ENCODE data around the gene AMDHD2.

AMDHD2 gene

DNA sequence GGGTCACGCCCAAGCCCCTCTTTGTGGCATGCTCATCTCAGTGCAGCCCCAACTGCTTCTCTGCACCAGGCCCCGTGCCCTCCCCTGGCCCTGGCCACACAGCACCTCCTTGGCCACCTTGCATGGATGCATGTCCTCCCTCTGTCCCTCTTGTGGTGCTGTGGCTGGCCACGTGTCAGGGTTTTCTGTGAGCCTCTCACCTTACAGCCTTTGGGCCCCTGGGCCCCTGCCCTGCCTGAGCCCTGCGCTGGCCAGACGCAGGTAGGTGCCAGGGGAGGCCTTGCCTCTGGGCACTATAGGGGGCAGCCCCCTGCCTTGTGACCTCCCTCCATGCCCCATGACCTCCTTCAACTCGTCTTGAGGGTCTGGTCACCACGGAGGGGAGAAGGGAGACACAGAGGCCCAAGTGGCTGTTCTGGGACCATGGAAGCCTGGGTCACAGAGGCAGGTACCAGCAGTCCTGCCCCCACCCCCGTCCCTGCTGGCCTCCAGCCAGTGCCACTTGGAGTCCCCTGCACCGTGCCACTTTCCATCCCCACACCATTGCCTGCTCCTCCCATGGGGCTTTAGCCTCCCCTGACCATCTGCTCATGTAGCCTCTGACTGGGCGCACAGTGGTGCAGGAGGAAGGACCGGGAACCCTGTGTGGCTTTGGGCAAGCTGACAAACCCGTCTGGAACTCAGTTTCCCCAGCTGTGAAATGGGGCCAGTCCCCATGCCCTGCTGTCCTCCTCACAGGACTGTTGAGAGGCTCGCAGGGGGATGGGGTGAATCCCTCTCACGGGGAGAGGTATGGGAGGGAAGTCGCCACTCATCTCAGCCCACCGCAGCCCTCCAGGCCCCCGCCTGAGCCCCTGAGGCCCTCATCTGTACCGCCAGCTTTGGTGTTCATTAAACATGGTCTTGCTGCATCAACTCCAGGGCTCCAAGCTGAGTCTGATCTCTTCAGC lies 17.9 kb upstream of the AMDHD2 start:
- POLR2A ChIA-PET, result interaction anchor here (0.6 to 1.4 kb wide), 3 partner anchors 13 to 347 kb away, joined by 3 to 4 read pairs (median 3); partner anchors contain the start of gene TRAF7
- Histone ChIP-seq H3K27me3 (replicated peaks in 2 of 5; ENCODE audit: control insufficient read depth in 4 of 5, insufficient read depth in 5 of 5, low read length in 4 of 5) (no peaks in the 10 kb centered on the region), H3K9me3 (ENCODE audit: control extremely low read depth in 1 of 5, control insufficient read depth in 4 of 5, insufficient read depth in 2 of 5, low read depth in 1 of 5, low read length in 4 of 5) (no peaks in the 10 kb centered on the region), H3K4me3 (ENCODE audit: control insufficient read depth in 1 of 7, extremely low read depth in 1 of 7, insufficient read depth in 4 of 7, low read depth in 2 of 7, low read length in 6 of 7) (no peak overlapping the region), H3K27ac (ENCODE audit: insufficient read depth in 1 of 2, low read depth in 1 of 2, low read length in 2 of 2, poor library complexity in 1 of 2, severe bottlenecking in 2 of 2) (no peak overlapping the region), H3K36me3 (ENCODE audit: control insufficient read depth in 4 of 4, insufficient read depth in 4 of 4, low read length in 3 of 4) (peaks cover 0 to 42% (median 20%) of the 10 kb centered on the region in 4 experiments), H3K4me1 (ENCODE audit: control extremely low read depth in 1 of 4, control insufficient read depth in 4 of 4, insufficient read depth in 4 of 4, low read length in 3 of 4) (peaks cover 3 to 35% (median 25%) of the 10 kb centered on the region in 4 experiments)
- DNase-seq, result peak in 1 of 3 donors; percentile 22
- CTCF ChIA-PET, result interaction anchor here (0.6 to 4.2 kb wide), 23 partner anchors 10 to 308 kb away, joined by 3 to 42 read pairs (median 5); partner anchors contain the start of genes ABCA3, AMDHD2, ATP6V0C and CCNF
- WGBS (ENCODE audit: insufficient coverage), result 82% methylated on average over 12 of the region's 18 CpGs

DNA sequence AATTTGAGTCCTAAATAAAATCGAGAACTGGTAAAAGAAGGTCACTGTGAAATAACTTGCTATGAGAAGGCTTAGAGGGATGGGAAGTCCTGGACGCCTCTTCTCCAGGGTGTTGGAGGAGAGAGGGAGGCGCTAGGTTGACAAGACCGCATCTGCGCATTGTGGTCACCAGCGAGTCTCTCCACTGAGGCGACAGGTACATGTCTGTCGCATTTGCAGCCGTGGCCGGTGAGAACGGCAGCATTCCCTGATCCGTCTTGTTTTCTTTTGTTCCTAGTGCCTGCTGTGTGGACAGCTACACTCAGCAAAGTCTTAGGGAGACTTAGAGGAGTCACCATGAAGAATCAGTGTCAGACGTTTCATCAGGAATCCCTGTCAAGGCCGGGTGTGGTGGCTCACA lies 14.5 kb upstream of the AMDHD2 start:
- WGBS (ENCODE audit: insufficient coverage), result 97% methylated on average over 12 of the region's 14 CpGs
- no peak for DNase-seq
- H3K4me1 ChIP-seq (ENCODE audit: control extremely low read depth in 1 of 4, control insufficient read depth in 4 of 4, insufficient read depth in 4 of 4, low read length in 3 of 4), result peaks cover 3 to 69% (median 58%) of the 10 kb centered on the region in 4 experiments
- no peaks in the 10 kb centered on the region for H3K27me3 ChIP-seq (replicated peaks in 2 of 5; ENCODE audit: control insufficient read depth in 4 of 5, insufficient read depth in 5 of 5, low read length in 4 of 5)
- H3K4me3 ChIP-seq (ENCODE audit: control insufficient read depth in 1 of 7, extremely low read depth in 1 of 7, insufficient read depth in 4 of 7, low read depth in 2 of 7, low read length in 6 of 7), result no peak overlapping the region
- H3K9me3 ChIP-seq (ENCODE audit: control extremely low read depth in 1 of 5, control insufficient read depth in 4 of 5, insufficient read depth in 2 of 5, low read depth in 1 of 5, low read length in 4 of 5), result no peaks in the 10 kb centered on the region
- peaks cover 0 to 8% (median 2%) of the 10 kb centered on the region in 4 experiments for H3K36me3 ChIP-seq (ENCODE audit: control insufficient read depth in 4 of 4, insufficient read depth in 4 of 4, low read length in 3 of 4)
- no peak overlapping the region for H3K27ac ChIP-seq (ENCODE audit: insufficient read depth in 1 of 2, low read depth in 1 of 2, low read length in 2 of 2, poor library complexity in 1 of 2, severe bottlenecking in 2 of 2)
- ChIA-PET CTCF (no interaction called here), POLR2A (no interaction called here)

DNA sequence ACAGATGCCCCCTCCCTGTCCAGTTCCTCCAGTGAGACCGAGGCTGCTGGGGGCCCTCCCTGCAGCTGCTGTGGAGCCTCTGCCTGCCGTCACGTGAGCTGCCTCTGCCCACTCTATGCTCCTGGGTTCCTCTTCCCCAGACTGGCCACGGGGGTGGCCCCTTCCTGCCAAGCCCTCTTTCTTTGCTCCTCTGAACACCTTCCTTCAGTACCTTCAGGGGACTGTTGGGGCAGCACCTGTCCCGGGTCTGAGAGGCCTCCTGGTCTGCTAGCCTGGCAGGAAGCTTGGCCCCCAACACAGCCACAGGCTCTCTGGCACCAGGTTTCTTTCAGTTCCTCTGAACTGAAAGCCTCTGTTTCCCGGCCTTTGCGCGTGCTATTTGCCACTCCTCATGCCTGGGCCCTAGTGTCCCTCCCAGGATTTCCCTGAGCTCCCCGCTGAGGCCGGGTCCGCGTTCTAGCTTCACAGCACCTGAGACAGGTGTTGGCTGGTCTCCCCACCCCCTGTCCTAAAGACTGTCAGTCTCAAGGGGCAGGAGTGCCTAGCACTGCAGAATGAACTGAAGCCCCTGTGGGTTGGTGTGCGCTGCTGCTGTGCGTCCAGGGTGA lies 13.0 kb upstream of the AMDHD2 start:
- Histone ChIP-seq H3K4me3 (ENCODE audit: control insufficient read depth in 1 of 7, extremely low read depth in 1 of 7, insufficient read depth in 4 of 7, low read depth in 2 of 7, low read length in 6 of 7) (peak overlapping the region in 5 of 7 experiments; percentile 15 to 52 (median 36)), H3K9me3 (ENCODE audit: control extremely low read depth in 1 of 5, control insufficient read depth in 4 of 5, insufficient read depth in 2 of 5, low read depth in 1 of 5, low read length in 4 of 5) (no peaks in the 10 kb centered on the region), H3K27ac (ENCODE audit: insufficient read depth in 1 of 2, low read depth in 1 of 2, low read length in 2 of 2, poor library complexity in 1 of 2, severe bottlenecking in 2 of 2) (peak overlapping the region in 1 of 2 experiments; percentile 59), H3K36me3 (ENCODE audit: control insufficient read depth in 4 of 4, insufficient read depth in 4 of 4, low read length in 3 of 4) (peaks cover 0 to 3% (median under 1%) of the 10 kb centered on the region in 4 experiments), H3K4me1 (ENCODE audit: control extremely low read depth in 1 of 4, control insufficient read depth in 4 of 4, insufficient read depth in 4 of 4, low read length in 3 of 4) (peaks cover 3 to 72% (median 61%) of the 10 kb centered on the region in 4 experiments), H3K27me3 (replicated peaks in 2 of 5; ENCODE audit: control insufficient read depth in 4 of 5, insufficient read depth in 5 of 5, low read length in 4 of 5) (no peaks in the 10 kb centered on the region)
- 15% methylated on average over 14 of the region's 14 CpGs for WGBS (ENCODE audit: insufficient coverage)
- peak; percentile 54 to 85 (median 74) for DNase-seq
- ChIA-PET CTCF (interaction anchor here (0.9 to 1.6 kb wide), 5 partner anchors 8 to 71 kb away, joined by 3 to 5 read pairs (median 3); partner anchors contain the start of gene AMDHD2), POLR2A (interaction anchor here (0.6 to 1.9 kb wide), 4 partner anchors 13 to 171 kb away, joined by 3 to 6 read pairs (median 3); partner anchors contain the start of genes AMDHD2 and CEMP1)

DNA sequence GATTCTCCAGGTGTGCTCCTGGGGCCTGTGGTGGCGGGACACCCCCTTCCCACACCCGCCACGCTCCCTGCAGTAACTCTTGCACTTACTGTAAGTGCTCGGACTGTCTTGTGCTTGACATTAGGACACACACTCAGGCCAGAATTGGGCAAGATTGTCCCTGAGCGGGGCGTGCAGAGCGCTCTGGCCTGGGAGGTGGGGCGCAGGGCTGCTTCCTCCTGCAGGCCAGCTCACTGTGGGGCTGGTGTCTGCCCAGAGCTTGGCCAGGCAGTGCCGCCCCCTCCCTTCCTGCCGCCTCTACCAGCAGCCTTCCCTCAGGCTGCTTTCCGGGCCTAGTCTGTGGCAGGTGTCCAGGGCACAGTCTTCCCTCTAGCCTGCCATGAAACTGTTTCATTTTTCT lies 12.5 kb upstream of the AMDHD2 start:
- peak in 1 of 3 donors; percentile 24 for DNase-seq
- H3K4me1 ChIP-seq (ENCODE audit: control extremely low read depth in 1 of 4, control insufficient read depth in 4 of 4, insufficient read depth in 4 of 4, low read length in 3 of 4), result peaks cover 3 to 72% (median 61%) of the 10 kb centered on the region in 4 experiments
- ChIA-PET POLR2A (interaction anchor here (0.6 to 1.9 kb wide), 4 partner anchors 13 to 172 kb away, joined by 3 to 6 read pairs (median 3); partner anchors contain the start of genes AMDHD2 and CEMP1), CTCF (interaction anchor here (0.9 to 1.6 kb wide), 5 partner anchors 8 to 71 kb away, joined by 3 to 5 read pairs (median 3); partner anchors contain the start of gene AMDHD2)
- 68% methylated on average over 7 of the region's 11 CpGs for WGBS (ENCODE audit: insufficient coverage)
- no peaks in the 10 kb centered on the region for H3K9me3 ChIP-seq (ENCODE audit: control extremely low read depth in 1 of 5, control insufficient read depth in 4 of 5, insufficient read depth in 2 of 5, low read depth in 1 of 5, low read length in 4 of 5)
- peak overlapping the region in 3 of 7 experiments; percentile 36 to 52 (median 48) for H3K4me3 ChIP-seq (ENCODE audit: control insufficient read depth in 1 of 7, extremely low read depth in 1 of 7, insufficient read depth in 4 of 7, low read depth in 2 of 7, low read length in 6 of 7)
- H3K27me3 ChIP-seq (replicated peaks in 2 of 5; ENCODE audit: control insufficient read depth in 4 of 5, insufficient read depth in 5 of 5, low read length in 4 of 5), result no peaks in the 10 kb centered on the region
- no peaks in the 10 kb centered on the region for H3K36me3 ChIP-seq (ENCODE audit: control insufficient read depth in 4 of 4, insufficient read depth in 4 of 4, low read length in 3 of 4)
- H3K27ac ChIP-seq (ENCODE audit: insufficient read depth in 1 of 2, low read depth in 1 of 2, low read length in 2 of 2, poor library complexity in 1 of 2, severe bottlenecking in 2 of 2), result peak overlapping the region in 1 of 2 experiments; percentile 59

DNA sequence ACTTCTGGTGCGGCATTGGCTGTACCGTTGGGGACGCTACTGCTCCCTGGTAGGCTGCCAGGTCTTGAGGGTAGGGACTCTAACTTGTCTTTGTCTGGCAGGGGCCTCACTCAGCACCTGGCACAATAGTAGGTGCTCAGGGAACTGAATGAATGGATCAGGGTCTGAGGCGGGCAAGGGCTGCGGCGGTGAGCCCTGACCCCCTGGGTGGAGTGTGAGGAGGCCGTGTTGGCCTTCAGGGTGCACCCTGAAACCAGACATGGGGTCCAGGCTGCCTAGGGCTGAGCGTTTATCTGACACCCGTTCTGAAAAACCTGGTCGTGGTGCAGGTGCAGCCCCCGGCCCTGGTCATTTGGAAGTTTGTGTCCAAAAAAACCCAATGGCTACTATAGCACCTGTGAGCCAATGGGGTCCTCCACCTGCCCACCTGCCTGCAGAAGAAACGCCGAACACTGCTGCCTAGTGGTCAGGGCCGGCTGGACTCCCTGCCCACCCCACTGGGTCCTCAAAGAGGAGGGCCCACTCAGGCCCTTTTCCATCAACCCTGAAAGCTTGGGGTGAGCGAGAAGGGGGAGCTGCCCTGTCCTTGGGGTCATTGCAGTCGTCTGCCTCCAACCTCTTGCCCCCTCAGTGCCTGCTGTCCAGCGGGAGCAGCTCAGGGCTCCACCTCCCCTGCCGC lies 11.3 kb upstream of the AMDHD2 start:
- 93% methylated on average over 16 of the region's 18 CpGs for WGBS (ENCODE audit: insufficient coverage)
- ChIA-PET CTCF (interaction anchor here (0.7 to 5.9 kb wide), 3 partner anchors 7 to 547 kb away, joined by 3 to 27 read pairs (median 3); no protein-coding TSS in a partner anchor), POLR2A (interaction anchor here (2.3 kb wide), 1 partner anchor 11 kb away, joined by 11 read pairs; the partner anchor contains the start of gene AMDHD2)
- Histone ChIP-seq H3K4me3 (ENCODE audit: control insufficient read depth in 1 of 7, extremely low read depth in 1 of 7, insufficient read depth in 4 of 7, low read depth in 2 of 7, low read length in 6 of 7) (no peak overlapping the region), H3K36me3 (ENCODE audit: control insufficient read depth in 4 of 4, insufficient read depth in 4 of 4, low read length in 3 of 4) (no peaks in the 10 kb centered on the region), H3K9me3 (ENCODE audit: control extremely low read depth in 1 of 5, control insufficient read depth in 4 of 5, insufficient read depth in 2 of 5, low read depth in 1 of 5, low read length in 4 of 5) (no peaks in the 10 kb centered on the region), H3K27me3 (replicated peaks in 2 of 5; ENCODE audit: control insufficient read depth in 4 of 5, insufficient read depth in 5 of 5, low read length in 4 of 5) (no peaks in the 10 kb centered on the region), H3K4me1 (ENCODE audit: control extremely low read depth in 1 of 4, control insufficient read depth in 4 of 4, insufficient read depth in 4 of 4, low read length in 3 of 4) (peaks cover 3 to 75% (median 65%) of the 10 kb centered on the region in 4 experiments), H3K27ac (ENCODE audit: insufficient read depth in 1 of 2, low read depth in 1 of 2, low read length in 2 of 2, poor library complexity in 1 of 2, severe bottlenecking in 2 of 2) (peak overlapping the region in 1 of 2 experiments; percentile 7)
- no peak for DNase-seq

DNA sequence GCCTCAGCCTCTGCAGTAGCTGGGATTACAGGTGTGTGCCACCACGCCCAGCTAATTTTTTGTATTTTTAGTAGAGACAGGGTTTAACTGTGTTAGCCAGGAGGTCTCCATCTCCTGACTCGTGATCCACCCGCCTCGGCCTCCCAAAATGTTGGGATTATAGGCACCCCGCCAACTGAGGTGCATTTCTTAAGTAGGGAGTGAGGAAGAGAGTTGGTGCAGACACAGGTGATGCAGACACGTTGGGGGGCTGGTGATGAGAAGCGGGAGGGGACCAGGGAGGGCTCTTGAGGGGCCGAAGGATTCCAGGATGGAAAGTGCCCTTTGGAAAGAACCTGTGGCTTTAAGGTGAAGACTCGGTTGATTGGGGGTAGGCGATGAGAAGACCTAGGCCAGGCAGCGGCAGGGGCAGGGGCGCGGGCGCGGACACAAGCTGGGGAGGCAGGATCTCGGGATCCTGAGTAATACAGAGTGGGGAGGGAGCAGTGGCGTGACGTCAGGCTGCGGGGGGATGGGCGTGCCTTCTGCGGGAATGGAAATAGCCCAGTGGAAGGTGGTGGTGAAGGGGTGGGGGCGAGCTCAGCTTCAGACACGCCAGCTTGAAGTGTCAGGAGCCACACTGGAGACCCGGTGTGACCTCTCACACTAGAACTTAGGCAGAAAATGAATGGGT lies 8.9 kb upstream of the AMDHD2 start:
- H3K4me3 ChIP-seq (ENCODE audit: control insufficient read depth in 1 of 7, extremely low read depth in 1 of 7, insufficient read depth in 4 of 7, low read depth in 2 of 7, low read length in 6 of 7), result no peak overlapping the region
- no peak for DNase-seq
- peaks cover 7 to 89% (median 82%) of the 10 kb centered on the region in 4 experiments for H3K4me1 ChIP-seq (ENCODE audit: control extremely low read depth in 1 of 4, control insufficient read depth in 4 of 4, insufficient read depth in 4 of 4, low read length in 3 of 4)
- H3K27ac ChIP-seq (ENCODE audit: insufficient read depth in 1 of 2, low read depth in 1 of 2, low read length in 2 of 2, poor library complexity in 1 of 2, severe bottlenecking in 2 of 2), result no peak overlapping the region
- POLR2A ChIA-PET, result no interaction called here
- no peaks in the 10 kb centered on the region for H3K36me3 ChIP-seq (ENCODE audit: control insufficient read depth in 4 of 4, insufficient read depth in 4 of 4, low read length in 3 of 4)
- CTCF ChIA-PET, result interaction anchor here (5.9 kb wide), 1 partner anchor 10 kb away, joined by 27 read pairs; no protein-coding TSS in a partner anchor
- no peaks in the 10 kb centered on the region for H3K9me3 ChIP-seq (ENCODE audit: control extremely low read depth in 1 of 5, control insufficient read depth in 4 of 5, insufficient read depth in 2 of 5, low read depth in 1 of 5, low read length in 4 of 5)
- no peaks in the 10 kb centered on the region for H3K27me3 ChIP-seq (replicated peaks in 2 of 5; ENCODE audit: control insufficient read depth in 4 of 5, insufficient read depth in 5 of 5, low read length in 4 of 5)
- 92% methylated on average over 18 of the region's 24 CpGs for WGBS (ENCODE audit: insufficient coverage)
